Fibroblast of mammary gland (primary cell): ENCODE data around the gene OTOP1.
"Not testable (repeated sequence)": the region's sequence is repeated elsewhere in the genome, so short reads cannot be mapped to it uniquely, and the experiment has no call there.

Source experiments
- DNase-seq: peaks from one replicate; pipeline ENCODE4 v3.0.0-alpha.2; 2010; ENCODE audit warnings: low read depth
- H3K4me3 ChIP-seq: 2 replicates; pipeline ENCODE4 v1.5.1; 2011; ENCODE audit warnings: low read depth, mild to moderate bottlenecking, low read length, moderate library complexity; ENCODE audit not compliant: control insufficient read depth
- TF ChIP-seq, protein P1 (sequence below): conservative IDR thresholded peaks from 2 replicates; pipeline ENCODE4 v1.5.1; 2011; ENCODE audit warnings: low read depth, low read length, inconsistent platforms; ENCODE audit not compliant: control insufficient read depth, insufficient read depth

OTOP1 gene

DNA sequence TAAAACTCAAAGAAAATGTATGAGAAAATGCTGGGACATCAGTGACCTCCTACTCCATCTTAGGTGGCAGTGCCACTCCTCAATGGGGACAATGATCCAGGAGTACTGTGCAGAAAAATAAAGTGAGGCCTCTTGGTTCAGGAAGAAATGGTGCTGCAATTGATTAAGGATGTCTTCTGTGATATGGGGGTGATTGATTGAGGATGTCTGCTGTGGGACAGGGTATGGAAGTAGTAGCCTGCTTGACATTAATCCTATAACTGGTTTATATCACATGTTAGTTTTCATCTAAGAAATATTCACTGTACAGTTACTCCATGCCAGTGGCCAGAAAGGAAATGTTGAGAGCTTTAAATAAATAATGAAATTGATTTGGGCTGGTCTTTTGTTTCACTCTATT is 20.5 kb downstream of the OTOP1 start:
- TF ChIP-seq, protein P1, sequence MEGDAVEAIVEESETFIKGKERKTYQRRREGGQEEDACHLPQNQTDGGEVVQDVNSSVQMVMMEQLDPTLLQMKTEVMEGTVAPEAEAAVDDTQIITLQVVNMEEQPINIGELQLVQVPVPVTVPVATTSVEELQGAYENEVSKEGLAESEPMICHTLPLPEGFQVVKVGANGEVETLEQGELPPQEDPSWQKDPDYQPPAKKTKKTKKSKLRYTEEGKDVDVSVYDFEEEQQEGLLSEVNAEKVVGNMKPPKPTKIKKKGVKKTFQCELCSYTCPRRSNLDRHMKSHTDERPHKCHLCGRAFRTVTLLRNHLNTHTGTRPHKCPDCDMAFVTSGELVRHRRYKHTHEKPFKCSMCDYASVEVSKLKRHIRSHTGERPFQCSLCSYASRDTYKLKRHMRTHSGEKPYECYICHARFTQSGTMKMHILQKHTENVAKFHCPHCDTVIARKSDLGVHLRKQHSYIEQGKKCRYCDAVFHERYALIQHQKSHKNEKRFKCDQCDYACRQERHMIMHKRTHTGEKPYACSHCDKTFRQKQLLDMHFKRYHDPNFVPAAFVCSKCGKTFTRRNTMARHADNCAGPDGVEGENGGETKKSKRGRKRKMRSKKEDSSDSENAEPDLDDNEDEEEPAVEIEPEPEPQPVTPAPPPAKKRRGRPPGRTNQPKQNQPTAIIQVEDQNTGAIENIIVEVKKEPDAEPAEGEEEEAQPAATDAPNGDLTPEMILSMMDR = no peak
- DNase-seq = no peak
- no peak overlapping the region for H3K4me3 ChIP-seq

- H3K4me3 ChIP-seq = no peak overlapping the region
- TF ChIP-seq, protein P1 = no peak
- DNase-seq = no peak
Observed at GRCh38 chr4:4204401-4204745, 22.4 kb downstream of the OTOP1 start.

GRCh38 chr4:4203688-4204400 is 22.9 kb downstream of the OTOP1 start:
- no peak for DNase-seq

DNA sequence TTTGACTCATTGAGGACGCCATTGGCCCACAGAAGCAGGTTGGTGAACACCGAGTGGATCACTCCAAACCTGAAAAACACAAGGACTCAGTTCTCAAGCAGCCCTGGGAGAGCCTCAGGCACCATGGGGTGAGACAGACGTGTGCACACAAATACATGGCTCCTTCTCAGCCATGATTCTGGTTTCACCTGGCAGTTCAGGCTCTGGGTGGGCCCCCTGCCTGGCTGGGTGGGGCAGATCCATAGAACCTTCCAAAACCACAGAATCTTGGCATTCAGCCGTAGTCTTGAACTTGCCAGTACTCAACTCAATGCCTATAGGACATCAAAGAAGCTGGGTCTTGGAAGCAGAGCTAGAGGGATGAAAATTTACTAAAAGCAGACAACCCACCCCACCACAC is 24.2 kb downstream of the OTOP1 start:
- TF ChIP-seq, protein P1 = no peak
- DNase-seq = no peak
- H3K4me3 ChIP-seq = no peak overlapping the region

More at GRCh38 chr4:4203688-4204400, 22.9 kb downstream of the OTOP1 start:
- TF ChIP-seq, protein P1 = no peak
- no peak overlapping the region for H3K4me3 ChIP-seq

GRCh38 chr4:4200624-4201023 is 26.1 kb downstream of the OTOP1 start:
- TF ChIP-seq, protein P1 = no peak
- no peak overlapping the region for H3K4me3 ChIP-seq
- DNase-seq = no peak

- H3K4me3 ChIP-seq = no peak overlapping the region
- TF ChIP-seq, protein P1 = no peak
- no peak for DNase-seq
Observed at GRCh38 chr4:4195354-4195753, 31.4 kb downstream of the OTOP1 start.

DNA sequence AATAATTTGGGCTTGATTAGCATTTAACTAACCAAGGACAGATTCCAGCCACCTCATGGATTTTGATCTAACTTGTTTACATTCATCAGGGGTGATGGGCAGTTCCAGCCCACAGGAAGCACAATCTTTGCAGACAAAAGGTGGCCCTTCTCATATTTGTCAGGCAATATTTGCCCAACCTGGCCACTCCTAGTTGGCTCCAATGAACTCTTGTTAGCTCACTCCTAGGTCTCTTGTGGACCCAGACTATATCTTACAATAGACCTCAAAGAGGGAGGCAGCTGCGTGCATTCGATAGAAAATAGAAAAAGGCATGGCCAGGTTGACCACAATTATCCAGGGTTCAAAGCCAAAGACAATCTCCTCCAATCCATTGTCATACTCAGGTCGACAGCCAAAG is 38.2 kb downstream of the OTOP1 start:
- DNase-seq, H3K4me3 ChIP-seq: not testable (repeated sequence)
